RWPE1 (cell line): Measurements from ENCODE around the gene ZFAND2B.

Experiments used
- CTCF ChIA-PET: fragments of 350-600 bp; sonication (Branson Sonifier 250); formaldehyde crosslinking; extraction: SDS; loops from one replicate; lab custom pipeline; 2021; lab: Yijun Ruan, JAX
- POLR2A ChIA-PET: fragments of 400-600 bp; formaldehyde crosslinking; extraction: SDS; loops from one replicate; lab custom pipeline; 2020; ENCODE audit warnings: antibody characterized with exemption; ENCODE audit not compliant: low non-redundant PET; lab: Yijun Ruan, JAX
- DNase-seq: peaks from one replicate; pipeline ENCODE4 v3.0.0; 2012; ENCODE audit warnings: low spot score
- H3K27ac ChIP-seq: fragments of 450-650 bp; 2 replicates; pipeline ENCODE4 v1.5.1; 2017
- TF ChIP-seq, protein P1 (sequence below): fragments of 450-650 bp; conservative IDR thresholded peaks from 2 replicates; pipeline ENCODE4 v1.5.1; 2017; ENCODE audit warnings: low read depth, mild to moderate bottlenecking

Gene ZFAND2B, protein sequence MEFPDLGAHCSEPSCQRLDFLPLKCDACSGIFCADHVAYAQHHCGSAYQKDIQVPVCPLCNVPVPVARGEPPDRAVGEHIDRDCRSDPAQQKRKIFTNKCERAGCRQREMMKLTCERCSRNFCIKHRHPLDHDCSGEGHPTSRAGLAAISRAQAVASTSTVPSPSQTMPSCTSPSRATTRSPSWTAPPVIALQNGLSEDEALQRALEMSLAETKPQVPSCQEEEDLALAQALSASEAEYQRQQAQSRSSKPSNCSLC

DNA sequence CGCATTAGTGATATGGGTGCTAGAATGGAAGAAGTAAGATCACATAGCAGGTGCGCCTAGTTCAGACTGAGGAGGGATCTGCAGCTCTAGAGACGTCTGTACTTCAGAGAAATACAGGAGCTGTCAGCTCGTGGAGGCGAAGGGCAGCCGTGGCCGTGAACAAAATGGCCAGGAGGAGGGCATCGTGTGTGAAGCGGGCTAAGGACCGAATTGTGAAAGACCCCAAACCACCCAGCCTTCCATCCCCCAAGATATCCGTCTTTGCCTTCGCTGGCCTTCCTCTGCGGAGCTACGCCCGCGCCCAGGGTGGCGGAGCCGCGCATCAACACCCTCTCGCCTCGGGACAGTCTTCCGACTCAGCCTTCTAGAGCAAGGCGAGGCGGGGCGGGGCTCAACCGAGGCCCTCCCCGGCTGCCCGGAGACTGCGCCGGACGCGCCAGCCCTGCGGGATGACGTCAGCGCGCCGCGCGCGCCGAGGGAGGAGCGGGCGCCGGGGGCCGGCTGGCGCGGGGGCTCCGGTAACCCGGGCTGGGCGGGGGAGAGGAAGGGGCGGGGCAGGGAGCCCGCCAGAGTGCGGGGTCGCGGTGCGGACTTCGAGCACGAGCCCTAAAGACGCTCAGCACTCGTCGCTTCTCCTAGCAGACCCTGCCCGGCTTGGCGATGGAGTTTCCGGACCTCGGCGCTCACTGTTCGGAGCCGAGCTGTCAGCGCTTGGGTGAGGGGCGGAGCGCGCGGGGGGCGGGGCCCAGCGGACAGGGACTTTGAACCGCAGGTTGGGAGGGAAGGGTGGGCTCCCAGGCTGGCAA, at the start of gene ZFAND2B:
Gene ZFAND2B (plus strand): TSS at position 455 of the 806 bp plus-strand sequence. CDS start 206 bp downstream, at position 661.
- ChIA-PET POLR2A (interaction anchor here (0.6 to 1.7 kb wide), 5 partner anchors 11 to 103 kb away, joined by 3 to 6 read pairs (median 4); partner anchors contain the start of gene ABCB6), CTCF (interaction anchor here (0.6 to 1.7 kb wide), 4 partner anchors 22 to 88 kb away, joined by 3 to 7 read pairs (median 3); partner anchors contain the start of gene STK16)
- peak; percentile 96 for DNase-seq
- peak within 1 kb of the TSS; percentile 93 for H3K27ac ChIP-seq
- TF ChIP-seq, protein P1, sequence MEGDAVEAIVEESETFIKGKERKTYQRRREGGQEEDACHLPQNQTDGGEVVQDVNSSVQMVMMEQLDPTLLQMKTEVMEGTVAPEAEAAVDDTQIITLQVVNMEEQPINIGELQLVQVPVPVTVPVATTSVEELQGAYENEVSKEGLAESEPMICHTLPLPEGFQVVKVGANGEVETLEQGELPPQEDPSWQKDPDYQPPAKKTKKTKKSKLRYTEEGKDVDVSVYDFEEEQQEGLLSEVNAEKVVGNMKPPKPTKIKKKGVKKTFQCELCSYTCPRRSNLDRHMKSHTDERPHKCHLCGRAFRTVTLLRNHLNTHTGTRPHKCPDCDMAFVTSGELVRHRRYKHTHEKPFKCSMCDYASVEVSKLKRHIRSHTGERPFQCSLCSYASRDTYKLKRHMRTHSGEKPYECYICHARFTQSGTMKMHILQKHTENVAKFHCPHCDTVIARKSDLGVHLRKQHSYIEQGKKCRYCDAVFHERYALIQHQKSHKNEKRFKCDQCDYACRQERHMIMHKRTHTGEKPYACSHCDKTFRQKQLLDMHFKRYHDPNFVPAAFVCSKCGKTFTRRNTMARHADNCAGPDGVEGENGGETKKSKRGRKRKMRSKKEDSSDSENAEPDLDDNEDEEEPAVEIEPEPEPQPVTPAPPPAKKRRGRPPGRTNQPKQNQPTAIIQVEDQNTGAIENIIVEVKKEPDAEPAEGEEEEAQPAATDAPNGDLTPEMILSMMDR = no peak

DNA sequence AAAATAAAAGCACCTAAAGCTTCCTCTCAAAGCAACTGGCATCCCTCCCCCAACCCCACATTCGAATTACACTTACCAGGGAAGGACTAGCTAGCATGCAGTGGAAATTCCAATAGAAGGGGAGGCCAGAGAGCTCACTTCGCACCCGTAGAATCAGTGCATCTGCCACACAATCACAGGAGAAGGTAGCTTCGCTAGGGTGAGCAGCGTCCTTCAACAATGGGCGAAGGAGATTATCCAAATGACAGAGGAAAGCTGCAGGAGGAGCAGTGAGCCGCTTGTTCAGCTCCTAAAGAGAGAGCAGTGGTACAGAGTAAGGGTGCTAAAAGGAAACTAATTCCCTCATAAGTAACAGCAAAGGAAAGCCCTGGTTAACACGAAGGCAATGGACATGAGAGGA, 49.2 kb upstream of the ZFAND2B start:
- CTCF ChIA-PET = interaction anchor here (0.7 to 5.4 kb wide), 6 partner anchors 24 to 162 kb away, joined by 3 to 32 read pairs (median 6); partner anchors contain the start of gene IHH
- TF ChIP-seq, protein P1 = no peak

DNA sequence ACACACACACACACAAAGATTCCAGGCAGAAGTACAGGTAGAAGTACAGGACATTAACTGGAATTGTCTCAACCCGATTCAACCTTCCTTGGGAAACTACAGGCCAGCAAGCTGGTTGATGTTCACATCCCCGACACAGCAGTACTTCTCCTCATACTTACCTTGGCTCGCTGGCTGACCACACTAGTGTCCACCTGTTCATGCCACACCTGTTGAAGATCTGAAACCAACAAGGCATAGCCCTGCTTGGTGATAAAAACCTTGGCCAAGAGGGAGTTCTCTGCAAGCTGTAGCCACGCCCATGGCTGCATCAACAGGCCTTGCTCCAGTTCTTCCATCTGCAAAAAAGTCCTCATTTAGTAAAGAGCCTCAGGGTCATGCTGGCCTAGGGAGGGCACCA, 48.6 kb upstream of the ZFAND2B start:
- DNase-seq = no peak
- CTCF ChIA-PET = interaction anchor here (0.5 to 5.4 kb wide), 5 partner anchors 99 to 163 kb away, joined by 3 to 32 read pairs (median 5); partner anchors contain the start of gene IHH
- TF ChIP-seq, protein P1 = no peak
- POLR2A ChIA-PET = no interaction called here
- H3K27ac ChIP-seq = no peak overlapping the region

More for the DNA sequence above, 49.2 kb upstream of the ZFAND2B start:
- POLR2A ChIA-PET = no interaction called here
- DNase-seq = no peak
- H3K27ac ChIP-seq = no peak overlapping the region

DNA sequence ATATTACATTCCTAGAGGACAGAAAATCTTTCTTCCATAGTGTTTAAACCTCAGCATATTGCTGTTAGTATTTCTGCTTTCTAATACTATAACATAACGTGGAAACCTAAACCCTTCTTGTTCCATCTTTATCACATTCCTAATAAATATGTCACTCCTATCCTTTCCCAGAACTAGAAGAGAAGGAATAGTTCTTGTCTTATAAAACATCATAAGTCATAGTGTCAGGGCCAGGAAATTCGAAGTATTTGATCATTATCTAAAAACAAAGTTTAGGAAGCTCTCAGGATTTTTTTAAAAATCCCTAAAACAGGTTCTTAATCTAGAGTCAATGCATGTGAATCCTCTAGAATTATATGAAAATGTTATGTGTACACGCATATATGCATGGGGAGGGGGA, 48.0 kb upstream of the ZFAND2B start:
- DNase-seq = no peak
- POLR2A ChIA-PET = no interaction called here
- H3K27ac ChIP-seq = no peak overlapping the region
- CTCF ChIA-PET = interaction anchor here (0.5 to 2.2 kb wide), 7 partner anchors 12 to 137 kb away, joined by 3 to 7 read pairs (median 6); partner anchors contain the start of gene CNPPD1
- TF ChIP-seq, protein P1 = no peak

DNA sequence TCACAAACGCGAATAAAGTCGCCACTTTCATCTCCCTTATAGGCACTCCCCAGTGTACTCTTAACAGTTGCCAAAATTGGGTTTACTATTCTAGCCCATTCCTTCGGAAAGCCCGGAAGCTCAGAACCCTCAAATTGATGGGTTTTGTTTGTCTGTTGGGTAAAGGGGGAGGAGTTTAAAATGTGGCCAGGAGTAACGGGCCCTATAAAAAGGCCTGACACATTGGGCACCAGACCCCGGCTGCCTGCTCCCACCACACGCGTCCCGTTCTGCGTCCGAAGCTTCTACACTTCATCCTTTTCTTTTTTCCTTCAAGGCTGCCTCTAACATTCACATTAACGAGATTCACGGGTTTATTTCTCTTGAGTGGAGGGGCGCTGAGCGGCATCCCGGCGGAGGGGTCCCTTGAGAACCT, 46.8 kb upstream of the ZFAND2B start:
- TF ChIP-seq, protein P1 = no peak
- ChIA-PET POLR2A (no interaction called here), CTCF (interaction anchor here (0.6 to 2.2 kb wide), 24 partner anchors 11 to 775 kb away, joined by 3 to 8 read pairs (median 4); partner anchors contain the start of genes ABCB6, CNPPD1 and TUBA4A)
- DNase-seq = no peak
- H3K27ac ChIP-seq = peak overlapping the region; percentile 95
